Neural cell (in vitro differentiated cells): Measurements from ENCODE around the gene FOXJ2. TPM values are rescaled to one million over a fixed set of nuclear protein-coding genes. Genes with fewer than 3 reads are reported as not detected.

Experiments used
- H2AFZ ChIP-seq: fragments of 200-600, 300-800 bp; sonication (generic), shearing (Covaris generic); 2 replicates; pipeline ENCODE4 v1.6.0; 2014; ENCODE audit warnings: low read depth, mild to moderate bottlenecking, antibody characterized with exemption, low read length, moderate library complexity
- H3F3A ChIP-seq: fragments of 200-600 bp; shearing (Covaris generic); 2 replicates; pipeline ENCODE4 v1.6.1; 2016; ENCODE audit warnings: mild to moderate bottlenecking, moderate library complexity, mixed read lengths, antibody characterized with exemption, low read length; ENCODE audit not compliant: insufficient read depth, poor library complexity, severe bottlenecking
- H3K27ac ChIP-seq: fragments of 200-600, 300-800 bp; sonication (generic), shearing (Covaris generic); 2 replicates; pipeline ENCODE4 v1.5.1; 2014; ENCODE audit warnings: mild to moderate bottlenecking, low read length, moderate library complexity
- H3K27me3 ChIP-seq: fragments of 300-800, 200-600 bp; sonication (generic), shearing (Covaris generic); 2 replicates; pipeline ENCODE4 v1.6.0; 2014; ENCODE audit warnings: mild to moderate bottlenecking, low read depth, low read length, moderate library complexity; ENCODE audit not compliant: insufficient read depth
- H3K36me3 ChIP-seq: fragments of 300-800, 200-600 bp; sonication (generic), shearing (Covaris generic); 2 replicates; pipeline ENCODE4 v1.5.1; 2014; ENCODE audit warnings: mild to moderate bottlenecking, antibody characterized with exemption, low read length, moderate library complexity; ENCODE audit not compliant: insufficient read depth
- H3K4me2 ChIP-seq: fragments of 300-800, 200-600 bp; sonication (generic), shearing (Covaris generic); 2 replicates; pipeline ENCODE4 v1.6.0; 2014; ENCODE audit warnings: mild to moderate bottlenecking, low read length
- H3K4me3 ChIP-seq: fragments of 300-800, 200-600 bp; sonication (generic), shearing (Covaris generic); 2 replicates; pipeline ENCODE4 v1.5.1; 2014; ENCODE audit warnings: mild to moderate bottlenecking, low read length, moderate library complexity
- H3K79me2 ChIP-seq: fragments of 200-600 bp; shearing (Covaris generic); replicated peaks from 2 replicates; pipeline ENCODE4 v1.6.0; 2014; ENCODE audit warnings: mild to moderate bottlenecking, low read length, moderate library complexity; ENCODE audit not compliant: insufficient read depth
- H3K9ac ChIP-seq: fragments of 300-800, 200-600 bp; sonication (generic), shearing (Covaris generic); 2 replicates; pipeline ENCODE4 v1.6.1; 2016; ENCODE audit warnings: mild to moderate bottlenecking, low read length, mixed read lengths
- H3K9me2 ChIP-seq: fragments of 200-600 bp; shearing (Covaris generic); 2 replicates; pipeline ENCODE4 v1.6.1; 2016; ENCODE audit warnings: mild to moderate bottlenecking, low read length, mixed read lengths; ENCODE audit not compliant: insufficient read depth
- H3K9me3 ChIP-seq: fragments of 200-600, 300-800 bp; sonication (generic), shearing (Covaris generic); 2 replicates; pipeline ENCODE4 v1.6.1; 2016; ENCODE audit warnings: mild to moderate bottlenecking, mixed run types, low read length, moderate library complexity, mixed read lengths
- H4K20me1 ChIP-seq: fragments of 200-600 bp; shearing (Covaris generic); 2 replicates; pipeline ENCODE4 v1.6.1; 2016; ENCODE audit warnings: mild to moderate bottlenecking, mixed run types; ENCODE audit not compliant: insufficient read depth
- CTCF ChIP-seq: fragments of 450-650 bp; IDR thresholded peaks from 2 replicates; pipeline ENCODE4 v1.5.1; 2014; ENCODE audit warnings: antibody characterized with exemption, mild to moderate bottlenecking, moderate library complexity; ENCODE audit not compliant: poor library complexity, severe bottlenecking
- EP300 ChIP-seq: fragments of 450-650 bp; conservative IDR thresholded peaks from 2 replicates; pipeline ENCODE4 v1.6.1; 2014; ENCODE audit warnings: antibody characterized with exemption, mild to moderate bottlenecking, moderate library complexity; ENCODE audit not compliant: poor library complexity, severe bottlenecking
- EZH2 ChIP-seq: fragments of 200-600, 300-800 bp; shearing (Covaris generic), sonication (generic); IDR thresholded peaks from 2 replicates; pipeline ENCODE4 v1.6.1; 2014; ENCODE audit warnings: antibody characterized with exemption, low read length, borderline replicate concordance, mild to moderate bottlenecking; ENCODE audit not compliant: insufficient read depth, poor library complexity, severe bottlenecking
- MXI1 ChIP-seq: fragments of 450-650 bp; conservative IDR thresholded peaks from 2 replicates; pipeline ENCODE4 v1.6.1; 2014; ENCODE audit warnings: antibody characterized with exemption, mild to moderate bottlenecking; ENCODE audit not compliant: poor library complexity, severe bottlenecking
- POLR2AphosphoS5 ChIP-seq: IDR thresholded peaks from 2 replicates; pipeline ENCODE4 v1.6.1; 2012
- RAD21 ChIP-seq: fragments of 450-650 bp; conservative IDR thresholded peaks from 2 replicates; pipeline ENCODE4 v1.6.1; 2014; ENCODE audit warnings: antibody characterized with exemption, mild to moderate bottlenecking, moderate library complexity
- REST ChIP-seq: IDR thresholded peaks from 2 replicates; pipeline ENCODE4 v1.6.1; 2012; ENCODE audit warnings: borderline replicate concordance
- SMC3 ChIP-seq: fragments of 450-650 bp; conservative IDR thresholded peaks from 2 replicates; pipeline ENCODE4 v1.6.1; 2014; ENCODE audit warnings: antibody characterized with exemption, mild to moderate bottlenecking, moderate library complexity; ENCODE audit not compliant: poor library complexity
- TAF1 ChIP-seq: IDR thresholded peaks from 2 replicates; pipeline ENCODE4 v1.6.1; 2012; ENCODE audit warnings: low read depth
- polyA plus RNA-seq: library from polyadenylated mRNA; depleted of rRNA; stranded (reverse); fragments of >200 nt; gene quantifications from 2 replicates; pipeline ENCODE4 v1.2.3, GENCODE V29; 2014

The FOXJ2 gene
- polyA plus RNA-seq, 1 donor from 2014 or later: 5.8 TPM

- H3K4me3 ChIP-seq: peak overlapping the region; percentile 94
- H3K36me3 ChIP-seq: no peaks in the 10 kb centered on the region
- H2AFZ ChIP-seq: no peak overlapping the region
- H3K79me2 ChIP-seq: peaks cover 8% of the 10 kb centered on the region
- H3K4me2 ChIP-seq: no peak overlapping the region
- no peaks in the 10 kb centered on the region for H3K27me3 ChIP-seq
- no peaks in the 10 kb centered on the region for H4K20me1 ChIP-seq
- TF ChIP-seq SMC3 (no peak), RAD21 (no peak), REST (no peak), EZH2 (no peak), POLR2AphosphoS5 (no peak), TAF1 (no peak), CTCF (no peak), MXI1 (no peak), EP300 (no peak)
- H3K9ac ChIP-seq: no peak overlapping the region
- H3K9me2 ChIP-seq: no peaks in the 10 kb centered on the region
- no peaks in the 10 kb centered on the region for H3K9me3 ChIP-seq
- H3K27ac ChIP-seq: no peak overlapping the region
- H3F3A ChIP-seq: no peaks in the 10 kb centered on the region
Measured at GRCh38 chr12:8036346-8036745, 3.8 kb downstream of the FOXJ2 start.

- H3K27ac ChIP-seq: no peak overlapping the region
- H3K4me3 ChIP-seq: no peak overlapping the region
- no peaks in the 10 kb centered on the region for H3K27me3 ChIP-seq
- no peak overlapping the region for H3K9ac ChIP-seq
- H4K20me1 ChIP-seq: no peaks in the 10 kb centered on the region
- no peaks in the 10 kb centered on the region for H3K9me2 ChIP-seq
- no peak for TF ChIP-seq SMC3
- no peak for TF ChIP-seq TAF1
- H3K79me2 ChIP-seq: peaks cover 8% of the 10 kb centered on the region
- no peaks in the 10 kb centered on the region for H3K9me3 ChIP-seq
- no peak overlapping the region for H3K4me2 ChIP-seq
- H3K36me3 ChIP-seq: no peaks in the 10 kb centered on the region
- H2AFZ ChIP-seq: no peak overlapping the region
- no peaks in the 10 kb centered on the region for H3F3A ChIP-seq
Measured at GRCh38 chr12:8037046-8037663, 4.6 kb downstream of the FOXJ2 start.
